Lower lobe of right lung (tissue), 2 donors: ENCODE data around the gene IL1F10. TPM values are rescaled to one million over a fixed set of nuclear protein-coding genes. Genes with fewer than 3 reads are reported as not detected.
A peak's percentile ranks its signal among the peaks of the same experiment; 100 is the strongest.

Experiments used
- ATAC-seq, 2 donors: fragments of 200-7000 bp; cut with Tn5 transposase; one replicate each; pipeline ENCODE4 v1.9.1; 2020 to 2022; ENCODE audit warnings: mild to moderate bottlenecking in 2 of 2, moderate library complexity in 2 of 2
- DNase-seq: peaks from one replicate; pipeline ENCODE4 v3.0.0-alpha.2; 2020
- H3K27ac ChIP-seq: fragments of 200-600 bp; one replicate; pipeline ENCODE4 v1.8.0; 2022
- H3K27me3 ChIP-seq: fragments of 200-600 bp; one replicate; pipeline ENCODE4 v1.8.0; 2022; ENCODE audit warnings: low read depth
- H3K36me3 ChIP-seq: fragments of 200-600 bp; one replicate; pipeline ENCODE4 v1.8.0; 2022; ENCODE audit warnings: mild to moderate bottlenecking
- H3K4me1 ChIP-seq: fragments of 200-600 bp; one replicate; pipeline ENCODE4 v1.8.0; 2022
- H3K4me3 ChIP-seq: fragments of 200-600 bp; one replicate; pipeline ENCODE4 v1.8.0; 2022; ENCODE audit warnings: mild to moderate bottlenecking
- H3K9me3 ChIP-seq: fragments of 200-600 bp; one replicate; pipeline ENCODE4 v1.8.0; 2022
- CTCF ChIP-seq: fragments of 200-600 bp; IDR thresholded peaks from one replicate; pipeline ENCODE4 v1.8.0; 2022; ENCODE audit warnings: antibody characterized with exemption, mild to moderate bottlenecking
- intact Hi-C: fragments of 100-400 bp; cut with DNase I; formaldehyde crosslinking; loops from one replicate; pipeline ENCODE4 v1.11.0; 2022
- total RNA-seq: library from RNA; stranded (reverse); fragmentation: NEBNext Ultra II Directional; extraction: Animal tissue kit (Norgen Biotek cat#: 25700); gene quantifications from one replicate; pipeline ENCODE4 v1.2.1, GENCODE V29; 2021
- donor health status: DM: no; HTN: yes; CAD: no; lungs with severe emphysema.

Gene IL1F10
- total RNA-seq, 1 donor from 2014 or later, result not detected

GRCh38 chr2:113118263-113118657, 50.5 kb downstream of the IL1F10 start:
- Histone ChIP-seq H3K36me3 (no peaks in the 10 kb centered on the region), H3K4me3 (no peak overlapping the region), H3K4me1 (peaks cover 9% of the 10 kb centered on the region), H3K27ac (no peak overlapping the region), H3K27me3 (no peaks in the 10 kb centered on the region), H3K9me3 (no peaks in the 10 kb centered on the region)
- intact Hi-C loops, result no loop called here
- no peak for DNase-seq
- TF ChIP-seq CTCF, result no peak
- ATAC-seq, result no peak

- no peaks in the 10 kb centered on the region for H3K27me3 ChIP-seq
- no peak overlapping the region for H3K4me3 ChIP-seq
- ATAC-seq, result no peak
- H3K4me1 ChIP-seq, result peaks cover 9% of the 10 kb centered on the region
- H3K9me3 ChIP-seq, result no peaks in the 10 kb centered on the region
- H3K36me3 ChIP-seq, result no peaks in the 10 kb centered on the region
- H3K27ac ChIP-seq, result no peak overlapping the region
- no peak for TF ChIP-seq CTCF
- intact Hi-C loops, result no loop called here
- no peak for DNase-seq
Measured at GRCh38 chr2:113119111-113119510, 51.3 kb downstream of the IL1F10 start.

GRCh38 chr2:113120861-113121260, 53.1 kb downstream of the IL1F10 start:
- no peak for ATAC-seq
- intact Hi-C loops, result no loop called here

GRCh38 chr2:113122364-113122763, 54.6 kb downstream of the IL1F10 start:
- peaks cover 9% of the 10 kb centered on the region for H3K4me1 ChIP-seq
- no peak overlapping the region for H3K27ac ChIP-seq
- no peaks in the 10 kb centered on the region for H3K36me3 ChIP-seq
- H3K9me3 ChIP-seq, result no peaks in the 10 kb centered on the region
- H3K27me3 ChIP-seq, result no peaks in the 10 kb centered on the region
- intact Hi-C loops, result no loop called here
- TF ChIP-seq CTCF, result no peak
- H3K4me3 ChIP-seq, result no peak overlapping the region
- no peak for DNase-seq
- ATAC-seq, result no peak

More at GRCh38 chr2:113120861-113121260, 53.1 kb downstream of the IL1F10 start:
- Histone ChIP-seq H3K4me1 (peaks cover 19% of the 10 kb centered on the region), H3K36me3 (no peaks in the 10 kb centered on the region), H3K27ac (no peak overlapping the region), H3K27me3 (no peaks in the 10 kb centered on the region), H3K4me3 (no peak overlapping the region), H3K9me3 (no peaks in the 10 kb centered on the region)
- DNase-seq, result no peak
- TF ChIP-seq CTCF, result no peak

GRCh38 chr2:113123726-113124125, 56.0 kb downstream of the IL1F10 start:
- DNase-seq, result no peak
- Histone ChIP-seq H3K27me3 (no peaks in the 10 kb centered on the region), H3K36me3 (no peaks in the 10 kb centered on the region), H3K4me1 (peaks cover 9% of the 10 kb centered on the region), H3K4me3 (no peak overlapping the region), H3K9me3 (no peaks in the 10 kb centered on the region), H3K27ac (no peak overlapping the region)
- peak in 1 of 2 donors; percentile 33 for ATAC-seq
- TF ChIP-seq CTCF, result no peak
- intact Hi-C loops, result no loop called here
